Measurements from ENCODE around the gene GCN1.

Gene GCN1

DNA sequence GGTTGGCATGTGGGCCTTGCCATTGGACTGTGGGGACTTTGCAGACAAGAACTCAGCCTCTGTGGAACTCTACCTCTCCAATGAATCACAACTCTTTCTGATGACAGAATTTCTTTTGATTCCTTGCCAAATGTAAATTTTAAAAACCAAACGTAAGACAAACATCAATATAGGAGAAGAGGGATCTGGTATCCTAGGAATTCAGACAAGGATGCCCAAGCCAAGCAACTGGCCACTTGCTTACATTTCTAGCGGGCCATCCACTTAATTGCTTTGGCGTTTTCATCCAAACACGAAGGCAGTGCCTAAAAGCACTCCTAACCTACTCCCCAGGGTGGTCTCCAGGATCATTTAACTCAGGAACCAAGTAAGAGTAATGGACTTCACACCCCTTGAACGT lies 54.6 kb downstream of the GCN1 start:
- Histone ChIP-seq H3K36me3 (ENCODE audit: control insufficient read depth, insufficient read depth, low read length) (peaks cover 98% of the 10 kb centered on the region), H3K9me3 (ENCODE audit: control insufficient read depth, low read length) (no peaks in the 10 kb centered on the region), H3K27ac (ENCODE audit: low read depth, low read length, severe bottlenecking) (no peak overlapping the region), H3K4me1 (ENCODE audit: control insufficient read depth, insufficient read depth, low read length, poor library complexity, severe bottlenecking) (no peaks in the 10 kb centered on the region), H3K4me3 (ENCODE audit: extremely low read depth, insufficient read depth, low read length, poor library complexity, severe bottlenecking) (no peak overlapping the region)
- WGBS, 2 experiments (ENCODE audit: insufficient coverage in 2 of 2) = 93 to 100% methylated on average over 2 to 4 of the region's 5 CpGs

DNA sequence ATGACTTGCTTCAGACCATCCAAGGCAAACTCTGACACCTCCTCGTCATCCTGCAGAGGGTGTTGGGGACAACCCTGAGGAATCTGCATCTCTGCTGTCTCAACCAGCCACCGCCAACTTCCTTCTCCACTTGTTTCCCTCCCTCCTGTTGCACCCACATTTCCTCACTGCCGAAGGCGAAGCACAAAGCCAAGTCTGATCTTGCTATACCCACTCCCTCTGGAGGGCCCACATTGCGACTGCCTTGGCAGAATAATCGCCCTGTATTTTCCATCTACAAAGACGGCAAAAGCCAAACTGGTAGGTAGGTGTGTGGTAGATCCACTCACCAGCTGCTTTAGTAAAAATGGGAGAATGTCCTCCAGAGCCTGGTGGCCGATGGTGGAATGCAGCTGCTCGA lies 56.1 kb downstream of the GCN1 start:
- peaks cover 98% of the 10 kb centered on the region for H3K36me3 ChIP-seq (ENCODE audit: control insufficient read depth, insufficient read depth, low read length)
- no peaks in the 10 kb centered on the region for H3K4me1 ChIP-seq (ENCODE audit: control insufficient read depth, insufficient read depth, low read length, poor library complexity, severe bottlenecking)
- H3K27ac ChIP-seq (ENCODE audit: low read depth, low read length, severe bottlenecking) = no peak overlapping the region
- WGBS, 2 experiments (ENCODE audit: insufficient coverage in 2 of 2) = 98% methylated on average over 8 to 9 of the region's 9 CpGs
- no peaks in the 10 kb centered on the region for H3K9me3 ChIP-seq (ENCODE audit: control insufficient read depth, low read length)
- H3K4me3 ChIP-seq (ENCODE audit: extremely low read depth, insufficient read depth, low read length, poor library complexity, severe bottlenecking) = no peak overlapping the region

- no peaks in the 10 kb centered on the region for H3K4me1 ChIP-seq (ENCODE audit: control insufficient read depth, insufficient read depth, low read length, poor library complexity, severe bottlenecking)
- H3K27ac ChIP-seq (ENCODE audit: low read depth, low read length, severe bottlenecking) = no peak overlapping the region
- no peaks in the 10 kb centered on the region for H3K9me3 ChIP-seq (ENCODE audit: control insufficient read depth, low read length)
- H3K36me3 ChIP-seq (ENCODE audit: control insufficient read depth, insufficient read depth, low read length) = peaks cover 99% of the 10 kb centered on the region
- no peak overlapping the region for H3K4me3 ChIP-seq (ENCODE audit: extremely low read depth, insufficient read depth, low read length, poor library complexity, severe bottlenecking)
- WGBS, 2 experiments (ENCODE audit: insufficient coverage in 2 of 2) = 92 to 98% methylated on average over 10 to 11 of the region's 11 CpGs
Measured at GRCh38 chr12:120137833-120138232, 56.7 kb downstream of the GCN1 start.

DNA sequence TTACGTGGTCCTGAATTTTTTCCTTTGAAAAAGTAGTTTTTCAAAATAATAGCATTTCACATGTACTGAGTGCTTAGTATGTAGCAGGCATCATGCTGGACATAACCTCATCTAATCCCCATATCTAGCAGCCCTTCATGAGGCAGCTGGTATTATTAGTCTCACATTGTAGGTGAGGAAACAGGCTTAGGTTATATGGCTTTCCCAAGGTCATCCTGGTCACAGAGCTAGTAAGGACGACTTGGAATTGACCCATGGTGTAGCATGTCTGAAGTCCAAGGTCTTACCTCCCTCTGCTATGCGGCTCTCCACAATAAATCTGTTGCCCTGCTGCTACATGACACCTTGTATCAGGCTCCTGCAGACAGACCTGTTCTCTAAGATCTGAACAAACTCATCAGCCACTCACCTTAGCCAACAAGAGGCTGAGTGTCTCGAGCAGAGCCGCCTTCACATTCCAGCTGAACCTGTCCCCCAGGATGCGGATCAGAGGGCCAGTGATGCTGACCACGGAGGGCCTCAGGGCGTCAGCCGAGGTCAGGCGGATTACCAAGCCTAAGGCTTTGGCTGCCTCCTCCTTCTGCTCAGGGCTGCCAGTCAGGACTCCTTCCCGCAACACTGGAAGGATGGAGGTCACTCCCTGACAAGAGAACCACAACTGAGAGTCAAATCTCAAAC lies 58.3 kb downstream of the GCN1 start:
- Histone ChIP-seq H3K27ac (ENCODE audit: low read depth, low read length, severe bottlenecking) (no peak overlapping the region), H3K4me3 (ENCODE audit: extremely low read depth, insufficient read depth, low read length, poor library complexity, severe bottlenecking) (no peak overlapping the region), H3K9me3 (ENCODE audit: control insufficient read depth, low read length) (no peaks in the 10 kb centered on the region), H3K36me3 (ENCODE audit: control insufficient read depth, insufficient read depth, low read length) (peaks cover 99% of the 10 kb centered on the region), H3K4me1 (ENCODE audit: control insufficient read depth, insufficient read depth, low read length, poor library complexity, severe bottlenecking) (no peaks in the 10 kb centered on the region)
- WGBS, 2 experiments (ENCODE audit: insufficient coverage in 2 of 2) = 98% methylated on average over 9 to 10 of the region's 11 CpGs

DNA sequence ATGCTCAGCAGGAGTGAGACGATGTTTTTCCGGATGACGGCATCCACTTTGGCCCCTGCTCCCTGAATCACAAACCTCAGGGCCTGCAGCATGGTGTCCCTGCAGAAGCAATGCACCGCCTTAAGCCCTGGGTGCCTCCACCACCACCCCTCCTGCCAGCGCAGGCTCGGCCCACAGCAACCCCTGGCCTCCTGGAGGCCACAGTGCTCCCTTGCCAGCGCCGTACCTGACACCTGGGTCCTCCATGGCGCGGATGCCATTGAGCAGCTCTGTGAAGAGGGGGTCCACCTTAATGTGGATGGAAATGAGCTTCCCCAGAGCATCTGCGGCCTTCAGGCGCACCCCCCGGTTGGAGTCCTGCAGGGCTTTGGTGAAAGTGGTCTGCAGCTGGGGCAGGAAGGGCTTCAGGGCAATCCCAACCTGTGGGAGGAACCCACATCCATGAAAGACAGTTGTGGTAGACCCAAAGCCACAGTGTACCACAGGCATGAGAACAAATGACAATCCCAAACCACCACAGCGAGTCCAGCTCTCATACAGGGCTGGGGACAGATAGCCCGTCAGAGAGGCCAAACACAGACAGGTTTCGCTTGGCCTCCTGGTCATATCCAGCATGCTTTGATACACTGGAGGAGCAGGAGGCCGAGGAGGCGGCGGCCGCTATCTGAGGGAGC lies 60.1 kb downstream of the GCN1 start:
- Histone ChIP-seq H3K36me3 (ENCODE audit: control insufficient read depth, insufficient read depth, low read length) (peaks cover 99% of the 10 kb centered on the region), H3K9me3 (ENCODE audit: control insufficient read depth, low read length) (no peaks in the 10 kb centered on the region), H3K4me3 (ENCODE audit: extremely low read depth, insufficient read depth, low read length, poor library complexity, severe bottlenecking) (no peak overlapping the region), H3K4me1 (ENCODE audit: control insufficient read depth, insufficient read depth, low read length, poor library complexity, severe bottlenecking) (no peaks in the 10 kb centered on the region), H3K27ac (ENCODE audit: low read depth, low read length, severe bottlenecking) (no peak overlapping the region)
- WGBS, 2 experiments (ENCODE audit: insufficient coverage in 2 of 2) = 96 to 99% methylated on average over 13 to 19 of the region's 20 CpGs

DNA sequence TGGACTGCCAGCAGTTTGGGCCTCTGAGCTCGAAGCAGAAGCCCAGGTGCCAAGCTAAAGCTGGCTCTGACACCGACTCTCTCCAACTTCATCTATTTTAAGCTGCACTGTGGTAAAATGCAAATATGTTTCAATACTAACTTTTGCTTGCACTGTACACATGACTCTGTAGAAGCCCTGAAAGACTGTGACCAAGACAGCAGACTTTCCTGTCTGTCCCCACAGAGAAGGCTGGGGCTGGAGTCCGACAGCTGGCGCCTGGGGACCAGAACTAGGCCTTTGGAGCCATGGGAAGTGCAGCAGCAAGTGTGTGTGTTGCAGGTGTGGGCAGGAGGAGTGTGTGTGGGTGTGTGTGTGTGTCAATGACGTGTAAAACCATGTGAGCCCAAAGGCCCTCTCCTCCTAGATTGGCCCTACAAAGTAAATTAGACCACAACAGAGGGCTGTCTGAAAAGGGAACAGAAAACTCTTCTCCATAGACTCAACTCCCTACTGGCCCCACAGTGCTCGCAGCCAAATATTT lies 61.6 kb downstream of the GCN1 start:
- peaks cover 100% of the 10 kb centered on the region for H3K36me3 ChIP-seq (ENCODE audit: control insufficient read depth, insufficient read depth, low read length)
- H3K27ac ChIP-seq (ENCODE audit: low read depth, low read length, severe bottlenecking) = no peak overlapping the region
- H3K4me3 ChIP-seq (ENCODE audit: extremely low read depth, insufficient read depth, low read length, poor library complexity, severe bottlenecking) = no peak overlapping the region
- H3K9me3 ChIP-seq (ENCODE audit: control insufficient read depth, low read length) = no peaks in the 10 kb centered on the region
- WGBS, 2 experiments (ENCODE audit: insufficient coverage in 2 of 2) = 100% methylated on average over 3 to 4 of the region's 6 CpGs
- H3K4me1 ChIP-seq (ENCODE audit: control insufficient read depth, insufficient read depth, low read length, poor library complexity, severe bottlenecking) = no peaks in the 10 kb centered on the region

DNA sequence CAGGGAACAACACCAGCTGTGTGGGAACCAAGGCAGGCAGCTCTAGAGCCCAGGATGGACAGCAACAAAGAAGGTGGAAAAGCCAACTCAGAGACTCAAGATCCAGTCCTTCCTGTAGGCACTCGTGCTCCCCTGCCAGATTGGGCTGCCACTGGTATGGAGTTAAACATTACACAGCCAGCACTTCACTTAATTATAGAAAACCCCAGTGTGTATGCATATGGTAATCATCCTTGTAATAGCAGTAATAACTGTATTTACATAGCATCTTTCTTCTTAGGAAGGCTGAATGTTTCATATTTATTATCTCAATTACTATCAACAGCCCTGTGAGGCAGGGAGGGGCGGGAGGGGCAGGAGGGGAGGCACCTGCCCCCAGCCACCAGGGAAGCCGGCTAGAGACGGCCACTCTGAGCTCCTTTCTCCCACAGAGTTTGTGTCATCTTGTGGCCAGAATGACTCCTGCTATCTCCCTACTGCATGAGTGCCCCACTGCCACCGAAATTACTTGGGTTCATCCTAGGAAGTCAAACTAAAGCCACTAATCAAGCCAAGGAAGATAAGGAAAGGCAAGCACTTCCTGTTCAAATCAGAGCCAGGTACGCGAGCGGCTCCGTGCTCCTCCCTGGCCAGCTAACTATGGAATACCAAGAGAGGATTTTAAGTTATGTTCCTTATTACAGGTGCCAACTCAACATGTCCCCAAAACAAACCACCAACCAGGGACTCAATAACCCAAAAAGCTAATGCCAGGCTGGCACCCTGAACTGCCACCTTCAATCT lies 62.3 kb downstream of the GCN1 start:
- H3K36me3 ChIP-seq (ENCODE audit: control insufficient read depth, insufficient read depth, low read length) = peaks cover 100% of the 10 kb centered on the region
- no peaks in the 10 kb centered on the region for H3K9me3 ChIP-seq (ENCODE audit: control insufficient read depth, low read length)
- 100% methylated on average over 1 to 2 of the region's 9 CpGs for WGBS, 2 experiments (ENCODE audit: insufficient coverage in 2 of 2)
- no peak overlapping the region for H3K4me3 ChIP-seq (ENCODE audit: extremely low read depth, insufficient read depth, low read length, poor library complexity, severe bottlenecking)
- H3K4me1 ChIP-seq (ENCODE audit: control insufficient read depth, insufficient read depth, low read length, poor library complexity, severe bottlenecking) = no peaks in the 10 kb centered on the region
- H3K27ac ChIP-seq (ENCODE audit: low read depth, low read length, severe bottlenecking) = no peak overlapping the region

DNA sequence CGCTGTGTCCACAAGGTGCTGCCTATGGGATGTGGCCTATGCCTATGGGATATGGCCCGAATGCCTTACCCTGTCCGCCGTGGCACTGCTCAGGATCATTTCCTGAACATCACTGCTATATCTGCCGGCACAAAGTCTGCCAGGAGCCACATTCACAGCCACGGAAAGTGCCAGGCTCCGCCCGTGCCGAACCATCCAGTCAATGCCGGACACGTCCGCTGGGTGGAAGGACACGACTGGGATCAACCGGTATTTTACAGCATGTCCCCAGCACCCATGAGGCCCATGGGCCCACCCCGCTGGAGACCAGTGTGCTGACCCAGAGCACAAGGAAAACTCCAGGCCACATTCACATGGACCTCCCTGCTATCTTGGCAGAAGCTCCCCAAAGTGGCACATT lies 63.4 kb downstream of the GCN1 start:
- peaks cover 100% of the 10 kb centered on the region for H3K36me3 ChIP-seq (ENCODE audit: control insufficient read depth, insufficient read depth, low read length)
- H3K4me1 ChIP-seq (ENCODE audit: control insufficient read depth, insufficient read depth, low read length, poor library complexity, severe bottlenecking) = no peaks in the 10 kb centered on the region
- H3K4me3 ChIP-seq (ENCODE audit: extremely low read depth, insufficient read depth, low read length, poor library complexity, severe bottlenecking) = no peak overlapping the region
- H3K9me3 ChIP-seq (ENCODE audit: control insufficient read depth, low read length) = no peaks in the 10 kb centered on the region
- no peak overlapping the region for H3K27ac ChIP-seq (ENCODE audit: low read depth, low read length, severe bottlenecking)
- WGBS, 2 experiments (ENCODE audit: insufficient coverage in 2 of 2) = 95 to 98% methylated on average over 14 to 15 of the region's 15 CpGs

GRCh38 chr12:120130011-120130410 lies 64.5 kb downstream of the GCN1 start:
- no peak overlapping the region for H3K27ac ChIP-seq (ENCODE audit: low read depth, low read length, severe bottlenecking)
- peaks cover 100% of the 10 kb centered on the region for H3K36me3 ChIP-seq (ENCODE audit: control insufficient read depth, insufficient read depth, low read length)
- no peak overlapping the region for H3K4me3 ChIP-seq (ENCODE audit: extremely low read depth, insufficient read depth, low read length, poor library complexity, severe bottlenecking)
- H3K9me3 ChIP-seq (ENCODE audit: control insufficient read depth, low read length) = no peaks in the 10 kb centered on the region
- 92 to 98% methylated on average over 6 of the region's 6 CpGs for WGBS, 2 experiments (ENCODE audit: insufficient coverage in 2 of 2)
- no peaks in the 10 kb centered on the region for H3K4me1 ChIP-seq (ENCODE audit: control insufficient read depth, insufficient read depth, low read length, poor library complexity, severe bottlenecking)

DNA sequence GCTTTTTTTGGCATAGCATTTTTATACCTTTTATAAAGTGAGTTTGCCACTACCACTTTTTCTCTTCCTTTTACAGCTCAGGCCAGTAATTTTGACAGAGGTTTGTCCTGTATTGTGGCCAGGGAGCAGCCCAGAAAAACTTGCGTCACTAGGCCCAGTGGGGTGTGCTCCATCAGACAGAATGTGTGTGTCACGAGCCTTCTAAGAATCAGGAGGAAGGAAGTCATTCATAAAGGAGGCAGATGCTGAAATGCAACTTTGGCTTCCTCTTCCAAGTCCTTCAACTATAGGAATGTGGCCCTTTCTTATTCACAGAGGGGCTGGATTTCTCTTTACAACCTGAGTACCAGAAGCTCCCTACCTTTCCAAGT lies 67.9 kb downstream of the GCN1 start:
- Histone ChIP-seq H3K36me3 (ENCODE audit: control insufficient read depth, insufficient read depth, low read length) (peaks cover 66% of the 10 kb centered on the region), H3K4me3 (ENCODE audit: extremely low read depth, insufficient read depth, low read length, poor library complexity, severe bottlenecking) (no peak overlapping the region), H3K9me3 (ENCODE audit: control insufficient read depth, low read length) (no peaks in the 10 kb centered on the region), H3K4me1 (ENCODE audit: control insufficient read depth, insufficient read depth, low read length, poor library complexity, severe bottlenecking) (no peaks in the 10 kb centered on the region), H3K27ac (ENCODE audit: low read depth, low read length, severe bottlenecking) (no peak overlapping the region)
- 100% methylated on average over 2 of the region's 2 CpGs for WGBS, 2 experiments (ENCODE audit: insufficient coverage in 2 of 2)

All from mesodermal cell (in vitro differentiated cells).